Tibial nerve (tissue), 4 donors: ENCODE results near the gene CTNNBIP1.

Experiments
- CTCF ChIP-seq, 5 experiments: fragments of 200-600 bp in 3 of 5; fragments of 450-650 bp in 2 of 5; sonication (generic) in 3 of 5; IDR thresholded peaks; one replicate each; pipeline ENCODE4 v1.5.1; 2016 to 2019; ENCODE audit warnings: antibody characterized with exemption in 5 of 5, mild to moderate bottlenecking in 3 of 5, moderate library complexity in 2 of 5
- EP300 ChIP-seq, 2 donors: sonication (generic); formaldehyde crosslinking; IDR thresholded peaks; one replicate each; pipeline ENCODE4 v1.6.1; 2017; ENCODE audit warnings: antibody characterized with exemption in 2 of 2, mild to moderate bottlenecking in 1 of 2
- POLR2A ChIP-seq, 2 donors: fragments of 450-650 bp; IDR thresholded peaks; one replicate each; pipeline ENCODE4 v1.6.1; 2017; ENCODE audit warnings: antibody characterized with exemption in 2 of 2, mild to moderate bottlenecking in 2 of 2, moderate library complexity in 2 of 2

- TF ChIP-seq CTCF (IDR thresholded peaks at IDR 0.05) = no peak
- no peak for TF ChIP-seq POLR2A (IDR thresholded peaks at IDR 0.05)
- TF ChIP-seq EP300 (IDR thresholded peaks at IDR 0.05) = no peak
Observed at GRCh38 chr1:9888886-9889285, 21.2 kb downstream of the CTNNBIP1 start.
